HepG2 (cell line): ENCODE measurements around the gene RPS8. TPM values are rescaled to one million over a fixed set of nuclear protein-coding genes. Genes with fewer than 3 reads are reported as not detected.

Experiments used
- AKNA ChIP-seq: sonication (generic); formaldehyde crosslinking; IDR thresholded peaks from 2 replicates; pipeline ENCODE4 v1.4.0; 2020; ENCODE audit warnings: missing genetic modification reagents, borderline replicate concordance
- ARHGAP35 ChIP-seq: sonication (generic); formaldehyde crosslinking; IDR thresholded peaks from 2 replicates; pipeline ENCODE4 v1.9.0; 2022; ENCODE audit warnings: mild to moderate bottlenecking, inconsistent platforms, moderate library complexity, missing genetic modification reagents, borderline replicate concordance
- CENPBD1 ChIP-seq: sonication (generic); formaldehyde crosslinking; IDR thresholded peaks from 2 replicates; pipeline ENCODE4 v1.8.0; 2022; ENCODE audit warnings: missing genetic modification reagents, low read depth, mild to moderate bottlenecking, borderline replicate concordance
- DMTF1 ChIP-seq: sonication (generic); formaldehyde crosslinking; IDR thresholded peaks from 2 replicates; pipeline ENCODE4 v1.4.0; 2020; ENCODE audit warnings: mild to moderate bottlenecking, missing genetic modification reagents
- E2F1 ChIP-seq: sonication (generic); formaldehyde crosslinking; IDR thresholded peaks from 2 replicates; pipeline ENCODE4 v1.5.0; 2020; ENCODE audit warnings: missing genetic modification reagents
- EHMT2 ChIP-seq: fragments of 200-600 bp; sonication (generic); IDR thresholded peaks from 2 replicates; pipeline ENCODE4 v1.7.0; 2017; ENCODE audit warnings: antibody characterized with exemption, low read depth, low read length, borderline replicate concordance
- ETV5 ChIP-seq: IDR thresholded peaks from 2 replicates; pipeline ENCODE4 v1.6.1; 2018; ENCODE audit warnings: missing biosample characterization, missing genetic modification reagents, inconsistent platforms, borderline replicate concordance
- GATAD1 ChIP-seq: IDR thresholded peaks from 2 replicates; pipeline ENCODE4 v1.6.1; 2016; ENCODE audit warnings: missing genetic modification reagents, missing compliant biosample characterization
- HMG20B ChIP-seq: conservative IDR thresholded peaks from 2 replicates; pipeline ENCODE4 v1.6.1; 2016; ENCODE audit warnings: missing genetic modification reagents, missing compliant biosample characterization
- JUNB ChIP-seq: sonication (generic); formaldehyde crosslinking; IDR thresholded peaks from 2 replicates; pipeline ENCODE4 v1.8.0; 2022; ENCODE audit warnings: missing genetic modification reagents, mild to moderate bottlenecking, borderline replicate concordance
- KLF6 ChIP-seq: IDR thresholded peaks from 2 replicates; pipeline ENCODE4 v1.8.0; 2016; ENCODE audit warnings: missing biosample characterization, missing genetic modification reagents
- MXD3 ChIP-seq: IDR thresholded peaks from 2 replicates; pipeline ENCODE4 v1.6.1; 2016; ENCODE audit warnings: mild to moderate bottlenecking, missing biosample characterization, missing genetic modification reagents
- NCOA5 ChIP-seq: sonication (generic); formaldehyde crosslinking; IDR thresholded peaks from 2 replicates; pipeline ENCODE4 v1.4.0; 2020; ENCODE audit warnings: missing genetic modification reagents
- POLR2AphosphoS2 ChIP-seq: IDR thresholded peaks from 2 replicates; pipeline ENCODE4 v1.6.1; 2011; ENCODE audit warnings: low read depth, low read length, improper control_type of control experiment
- PRPF4 ChIP-seq: fragments of 200-400 bp; formaldehyde crosslinking; IDR thresholded peaks from 2 replicates; pipeline ENCODE4 v1.6.1; 2016; ENCODE audit warnings: low read length, low read depth; ENCODE audit not compliant: poor library complexity, severe bottlenecking
- ZNF17 ChIP-seq: sonication (generic); formaldehyde crosslinking; IDR thresholded peaks from 2 replicates; pipeline ENCODE4 v1.5.0; 2020; ENCODE audit warnings: mild to moderate bottlenecking, missing genetic modification reagents
- ZNF282 ChIP-seq: fragments of 450-650 bp; IDR thresholded peaks from 2 replicates; pipeline ENCODE4 v1.6.1; 2018; ENCODE audit not compliant: partially characterized antibody
- ZNF788 ChIP-seq: sonication (generic); formaldehyde crosslinking; IDR thresholded peaks from 2 replicates; pipeline ENCODE4 v1.5.0; 2020; ENCODE audit warnings: mild to moderate bottlenecking, missing genetic modification reagents, borderline replicate concordance
- polyA plus RNA-seq, 8 experiments: library from polyadenylated mRNA; depleted of rRNA in 3 of 8; stranded (reverse) in 7 of 8; unstranded in 1 of 8; fragments of >200 nt; fragmentation: Illumina TruSeq in 4 of 8; extraction: Trizol in 4 of 8; gene quantifications; 2 replicates each; pipeline versions ENCODE4 v1.2.1 to v1.2.3, GENCODE V29; 2011 to 2016; ENCODE audit warnings: low read depth in 4 of 8, missing spikeins in 1 of 8, mixed read lengths in 1 of 8; ENCODE audit not compliant: insufficient read depth in 1 of 8
- total RNA-seq, 5 experiments: library from RNA; depleted of rRNA; stranded (reverse); fragments of >200 nt; fragmentation: Illumina TruSeq; extraction: Trizol; gene quantifications; 2 replicates each; pipeline ENCODE4 v1.2.3, GENCODE V29; 2016; ENCODE audit warnings: low read depth in 1 of 5

RPS8 gene
- total and polyA plus RNA-seq, 2 of the 13 experiments (the other 11 are each of a cell fraction or from before 2014, with no cell fraction given): 2,628 to 2,822 TPM

- TF ChIP-seq AKNA (CRISPR knock-in tag): no peak
- no peak for TF ChIP-seq DMTF1 (CRISPR knock-in tag)
- TF ChIP-seq KLF6 (CRISPR knock-in tag): peak; percentile 79; the same call in 1 of the 2 replicates
- no peak for TF ChIP-seq POLR2AphosphoS2
- TF ChIP-seq CENPBD1 (CRISPR knock-in tag): no peak
- TF ChIP-seq HMG20B (CRISPR knock-in tag): no peak
- TF ChIP-seq E2F1: no peak
- TF ChIP-seq ARHGAP35 (CRISPR knock-in tag): no peak; the same call in 1 of the 2 replicates
- TF ChIP-seq PRPF4: no peak
- no peak; the same call in 1 of the 2 replicates for TF ChIP-seq ZNF788
- peak; percentile 84 for TF ChIP-seq MXD3 (CRISPR knock-in tag)
- TF ChIP-seq ZNF282: no peak
- TF ChIP-seq JUNB (CRISPR knock-in tag): no peak
- TF ChIP-seq NCOA5: no peak
- TF ChIP-seq EHMT2: no peak
- 0 out of 2 replicates have a peak, but pooled peaks have one; percentile 34 for TF ChIP-seq GATAD1
- peak; percentile 96 for TF ChIP-seq ETV5 (CRISPR knock-in tag)
- TF ChIP-seq ZNF17 (CRISPR knock-in tag): no peak
These were observed 9.0 kb downstream of the RPS8 start (continued) for GRCh38 chr1:44784094-44785028.
